Measurements from ENCODE around the gene NPHP4.

DNA sequence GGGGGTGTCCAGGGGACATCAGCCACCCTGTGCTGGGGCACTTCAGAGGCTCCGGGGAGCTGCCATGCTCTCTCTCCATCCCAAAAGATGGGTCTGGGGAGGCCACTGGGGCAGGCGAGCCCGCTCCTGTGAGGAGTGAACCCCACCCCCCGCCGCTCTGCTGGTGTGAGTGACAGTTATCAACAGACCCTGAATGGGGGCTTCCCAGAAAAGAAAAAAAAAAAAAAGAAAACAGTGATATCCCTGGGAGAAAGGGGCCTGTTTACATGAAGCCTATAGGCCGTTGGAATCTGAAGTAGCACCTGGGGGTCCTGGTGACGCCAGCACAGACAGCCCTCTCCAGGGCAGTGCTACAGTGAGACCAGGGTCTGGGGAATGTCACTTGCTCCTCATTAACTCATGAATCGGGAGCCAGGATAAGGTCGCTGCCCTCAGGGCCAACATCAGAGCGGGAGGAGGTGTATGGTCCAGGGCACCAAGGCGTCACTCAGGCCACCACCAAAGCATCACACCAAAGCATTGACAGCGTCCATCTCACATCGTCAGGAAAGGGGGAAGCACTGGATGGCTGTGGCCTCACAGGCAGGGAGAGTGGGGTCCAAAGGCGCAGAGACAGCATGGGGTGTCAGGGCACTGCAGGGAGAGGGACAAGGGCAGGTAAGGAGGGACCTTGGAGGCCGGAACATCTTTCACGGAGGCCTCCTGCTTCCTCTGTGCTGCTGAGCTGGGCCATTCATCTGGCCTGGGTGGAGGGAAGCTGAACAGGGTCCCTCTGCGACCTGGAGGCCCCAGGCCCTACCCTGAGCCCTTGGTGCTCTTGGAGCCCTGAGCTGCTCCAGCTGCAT lies 8.4 kb upstream of the NPHP4 start:
- TF ChIP-seq CTCF (IDR thresholded peaks at IDR 0.05; ENCODE audit: low read depth, low read length, missing input control) (no peak), YY1 (IDR thresholded peaks at IDR 0.05) (no peak), TAF1 (conservative IDR thresholded peaks at IDR 0.05) (no peak), JUND (IDR thresholded peaks at IDR 0.05) (no peak), FOXA1 (IDR thresholded peaks at IDR 0.05) (no peak), FOXA2 (IDR thresholded peaks at IDR 0.05) (no peak)
- TF ChIP-seq, protein P1, sequence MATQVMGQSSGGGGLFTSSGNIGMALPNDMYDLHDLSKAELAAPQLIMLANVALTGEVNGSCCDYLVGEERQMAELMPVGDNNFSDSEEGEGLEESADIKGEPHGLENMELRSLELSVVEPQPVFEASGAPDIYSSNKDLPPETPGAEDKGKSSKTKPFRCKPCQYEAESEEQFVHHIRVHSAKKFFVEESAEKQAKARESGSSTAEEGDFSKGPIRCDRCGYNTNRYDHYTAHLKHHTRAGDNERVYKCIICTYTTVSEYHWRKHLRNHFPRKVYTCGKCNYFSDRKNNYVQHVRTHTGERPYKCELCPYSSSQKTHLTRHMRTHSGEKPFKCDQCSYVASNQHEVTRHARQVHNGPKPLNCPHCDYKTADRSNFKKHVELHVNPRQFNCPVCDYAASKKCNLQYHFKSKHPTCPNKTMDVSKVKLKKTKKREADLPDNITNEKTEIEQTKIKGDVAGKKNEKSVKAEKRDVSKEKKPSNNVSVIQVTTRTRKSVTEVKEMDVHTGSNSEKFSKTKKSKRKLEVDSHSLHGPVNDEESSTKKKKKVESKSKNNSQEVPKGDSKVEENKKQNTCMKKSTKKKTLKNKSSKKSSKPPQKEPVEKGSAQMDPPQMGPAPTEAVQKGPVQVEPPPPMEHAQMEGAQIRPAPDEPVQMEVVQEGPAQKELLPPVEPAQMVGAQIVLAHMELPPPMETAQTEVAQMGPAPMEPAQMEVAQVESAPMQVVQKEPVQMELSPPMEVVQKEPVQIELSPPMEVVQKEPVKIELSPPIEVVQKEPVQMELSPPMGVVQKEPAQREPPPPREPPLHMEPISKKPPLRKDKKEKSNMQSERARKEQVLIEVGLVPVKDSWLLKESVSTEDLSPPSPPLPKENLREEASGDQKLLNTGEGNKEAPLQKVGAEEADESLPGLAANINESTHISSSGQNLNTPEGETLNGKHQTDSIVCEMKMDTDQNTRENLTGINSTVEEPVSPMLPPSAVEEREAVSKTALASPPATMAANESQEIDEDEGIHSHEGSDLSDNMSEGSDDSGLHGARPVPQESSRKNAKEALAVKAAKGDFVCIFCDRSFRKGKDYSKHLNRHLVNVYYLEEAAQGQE (IDR thresholded peaks at IDR 0.05), result no peak
- TF ChIP-seq, protein P2, sequence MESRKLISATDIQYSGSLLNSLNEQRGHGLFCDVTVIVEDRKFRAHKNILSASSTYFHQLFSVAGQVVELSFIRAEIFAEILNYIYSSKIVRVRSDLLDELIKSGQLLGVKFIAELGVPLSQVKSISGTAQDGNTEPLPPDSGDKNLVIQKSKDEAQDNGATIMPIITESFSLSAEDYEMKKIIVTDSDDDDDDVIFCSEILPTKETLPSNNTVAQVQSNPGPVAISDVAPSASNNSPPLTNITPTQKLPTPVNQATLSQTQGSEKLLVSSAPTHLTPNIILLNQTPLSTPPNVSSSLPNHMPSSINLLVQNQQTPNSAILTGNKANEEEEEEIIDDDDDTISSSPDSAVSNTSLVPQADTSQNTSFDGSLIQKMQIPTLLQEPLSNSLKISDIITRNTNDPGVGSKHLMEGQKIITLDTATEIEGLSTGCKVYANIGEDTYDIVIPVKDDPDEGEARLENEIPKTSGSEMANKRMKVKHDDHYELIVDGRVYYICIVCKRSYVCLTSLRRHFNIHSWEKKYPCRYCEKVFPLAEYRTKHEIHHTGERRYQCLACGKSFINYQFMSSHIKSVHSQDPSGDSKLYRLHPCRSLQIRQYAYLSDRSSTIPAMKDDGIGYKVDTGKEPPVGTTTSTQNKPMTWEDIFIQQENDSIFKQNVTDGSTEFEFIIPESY (IDR thresholded peaks at IDR 0.05), result no peak

Data from liver (tissue), 3 donors.